CD14-positive monocyte (primary cell): ENCODE measurements around the gene PTPRE. TPM values are rescaled to one million over a fixed set of nuclear protein-coding genes. Genes with fewer than 3 reads are reported as not detected.

Experiments
- DNase-seq, 3 donors: peaks; one replicate each; pipeline ENCODE4 v3.0.0-alpha.2; 2011 to 2022
- H2AFZ ChIP-seq: 2 replicates; pipeline ENCODE4 v1.6.0; 2012; ENCODE audit warnings: mild to moderate bottlenecking, low read depth, low read length, inconsistent platforms; ENCODE audit not compliant: insufficient read depth, poor library complexity, severe bottlenecking
- H3K27ac ChIP-seq, 2 donors: 1 replicate in 1 of 2; 2 replicates in 1 of 2; pipeline ENCODE4 v1.5.1; 2012 to 2013; ENCODE audit warnings: low read length in 2 of 2, control low read depth in 1 of 2, inconsistent platforms in 1 of 2, low read depth in 1 of 2, mild to moderate bottlenecking in 1 of 2
- H3K27me3 ChIP-seq, 2 donors: one replicate each; pipeline versions ENCODE4 v1.6.0 to v1.6.1; 2011 to 2013; ENCODE audit warnings: low read length in 2 of 2; ENCODE audit not compliant: control insufficient read depth in 2 of 2, insufficient read depth in 2 of 2
- H3K36me3 ChIP-seq, 2 donors: replicated peaks in 1 of 2; 1 replicate in 1 of 2; 2 replicates in 1 of 2; pipeline versions ENCODE4 v1.5.1 to v1.6.1; 2012 to 2013; ENCODE audit warnings: low read length in 2 of 2, control low read depth in 1 of 2, inconsistent platforms in 1 of 2, mild to moderate bottlenecking in 1 of 2; ENCODE audit not compliant: insufficient read depth in 2 of 2, control insufficient read depth in 1 of 2
- H3K4me1 ChIP-seq, 2 donors: 1 replicate in 1 of 2; 2 replicates in 1 of 2; pipeline versions ENCODE4 v1.5.1 to v1.6.1; 2012 to 2013; ENCODE audit warnings: low read length in 2 of 2, control low read depth in 1 of 2, inconsistent platforms in 1 of 2, mild to moderate bottlenecking in 1 of 2, moderate library complexity in 1 of 2; ENCODE audit not compliant: insufficient read depth in 2 of 2, control insufficient read depth in 1 of 2
- H3K4me2 ChIP-seq: replicated peaks from 2 replicates; pipeline ENCODE3; 2012; ENCODE audit warnings: low read length, moderate library complexity, mild to moderate bottlenecking; ENCODE audit not compliant: poor library complexity, severe bottlenecking; ENCODE audit errors: extremely low read depth
- H3K4me3 ChIP-seq, 3 experiments: fragments of 200-600 bp in 1 of 3; sonication (generic) in 1 of 3; replicated peaks in 1 of 3; 1 replicate in 2 of 3; 2 replicates in 1 of 3; pipeline ENCODE4 v1.5.1; 2011 to 2013; ENCODE audit warnings: low read length in 3 of 3, mild to moderate bottlenecking in 3 of 3, control low read depth in 2 of 3, low read depth in 2 of 3, inconsistent platforms in 1 of 3, moderate library complexity in 1 of 3
- H3K79me2 ChIP-seq: 2 replicates; pipeline ENCODE4 v1.6.0; 2012; ENCODE audit warnings: mild to moderate bottlenecking, control low read depth, inconsistent platforms, low read length, moderate library complexity; ENCODE audit not compliant: insufficient read depth
- H3K9ac ChIP-seq: 2 replicates; pipeline ENCODE4 v1.6.0; 2017; ENCODE audit warnings: low read length, mild to moderate bottlenecking; ENCODE audit not compliant: insufficient read depth, poor library complexity, severe bottlenecking
- H3K9me3 ChIP-seq, 2 donors: replicated peaks in 1 of 2; 1 replicate in 1 of 2; 2 replicates in 1 of 2; pipeline versions ENCODE4 v1.5.1 to v1.6.1; 2012 to 2013; ENCODE audit warnings: low read length in 2 of 2, control low read depth in 1 of 2; ENCODE audit not compliant: control insufficient read depth in 1 of 2, insufficient read depth in 1 of 2
- H4K20me1 ChIP-seq: 2 replicates; pipeline ENCODE4 v1.6.0; 2012; ENCODE audit warnings: mild to moderate bottlenecking, low read length, control low read depth, moderate library complexity; ENCODE audit not compliant: insufficient read depth
- H3K27ac Mint-ChIP-seq, 7 donors: one replicate each; pipeline ENCODE4 v1.8.0; 2020; ENCODE audit warnings: mild to moderate bottlenecking in 7 of 7, mixed read lengths in 7 of 7, moderate library complexity in 6 of 7, inconsistent platforms in 2 of 7
- H3K27me3 Mint-ChIP-seq, 3 donors: one replicate each; pipeline ENCODE4 v1.8.0; 2021 to 2022; ENCODE audit warnings: low read depth in 3 of 3, mild to moderate bottlenecking in 3 of 3, mixed read lengths in 3 of 3, moderate library complexity in 3 of 3, inconsistent platforms in 1 of 3
- H3K36me3 Mint-ChIP-seq, 2 donors: one replicate each; pipeline ENCODE4 v1.8.0; 2020; ENCODE audit warnings: mixed read lengths in 2 of 2, inconsistent platforms in 1 of 2, mild to moderate bottlenecking in 1 of 2
- H3K4me1 Mint-ChIP-seq: one replicate; pipeline ENCODE4 v1.8.0; 2020; ENCODE audit warnings: mild to moderate bottlenecking, mixed read lengths
- H3K4me3 Mint-ChIP-seq, 2 donors: one replicate each; pipeline ENCODE4 v1.8.0; 2020; ENCODE audit warnings: mild to moderate bottlenecking in 2 of 2, mixed read lengths in 2 of 2, moderate library complexity in 1 of 2
- H3K9me3 Mint-ChIP-seq, 7 donors: one replicate each; pipeline ENCODE4 v1.8.0; 2020 to 2022; ENCODE audit warnings: mixed read lengths in 7 of 7, mild to moderate bottlenecking in 6 of 7, moderate library complexity in 6 of 7, inconsistent platforms in 2 of 7
- CTCF ChIP-seq: fragments of 200-600 bp; IDR thresholded peaks from one replicate; pipeline ENCODE4 v1.8.0; 2022; ENCODE audit warnings: antibody characterized with exemption, mild to moderate bottlenecking
- WGBS: methylation state at CpG from one replicate; pipeline ENCODE4 v1.1.5; 2013; ENCODE audit warnings: missing lambda C conversion rate; ENCODE audit not compliant: insufficient coverage; 5-methylcytosine and 5-hydroxymethylcytosine counted together
- intact Hi-C, 2 donors: fragments of 100-400 bp; cut with micrococcal nuclease; formaldehyde crosslinking; loops; one replicate each; pipeline versions ENCODE4 v1.15.0 to v1.15.1; 2023
- polyA plus RNA-seq, 3 donors: library from polyadenylated mRNA; depleted of rRNA in 1 of 3; unstranded in 2 of 3; stranded (reverse) in 1 of 3; fragments of 300-500 nt in 2 of 3; fragments of >200 nt in 1 of 3; fragmentation: Illumina TruSeq in 2 of 3; gene quantifications; 1 replicate in 2 of 3; 2 replicates in 1 of 3; pipeline ENCODE4 v1.2.3, GENCODE V29; 2012 to 2021

The PTPRE gene
- polyA plus RNA-seq, 3 donors = 95.2 to 271 (median 125) TPM

- H3K36me3 Mint-ChIP-seq = no peaks in the 10 kb centered on the region
- H3K27ac Mint-ChIP-seq = peak overlapping the region in 1 of 7 donors; percentile 69
- no peak for DNase-seq
- no peak for TF ChIP-seq CTCF
- no peaks in the 10 kb centered on the region for H4K20me1 ChIP-seq
- no peaks in the 10 kb centered on the region for H3K36me3 ChIP-seq
- H3K79me2 ChIP-seq = no peaks in the 10 kb centered on the region
- no peaks in the 10 kb centered on the region for H3K27me3 ChIP-seq
- no peak overlapping the region for H3K4me3 Mint-ChIP-seq
- no peaks in the 10 kb centered on the region for H3K9me3 ChIP-seq
- H3K4me2 ChIP-seq = no peak overlapping the region
- H2AFZ ChIP-seq = no peak overlapping the region
- no peak overlapping the region for H3K4me3 ChIP-seq
- 92% methylated on average over 4 of the region's 11 CpGs for WGBS
- no peak overlapping the region for H3K27ac ChIP-seq
- H3K4me1 ChIP-seq = peaks cover 38 to 39% of the 10 kb centered on the region in 2 donors
- H3K9me3 Mint-ChIP-seq = peaks cover 0 to 5% (median 2%) of the 10 kb centered on the region in 7 donors
- no peak overlapping the region for H3K9ac ChIP-seq
- intact Hi-C loops = no loop called here
- peaks cover 62% of the 10 kb centered on the region for H3K4me1 Mint-ChIP-seq
- peaks cover 1 to 5% (median 3%) of the 10 kb centered on the region in 3 donors for H3K27me3 Mint-ChIP-seq
Observed at GRCh38 chr10:127874671-127875448, 32.0 kb upstream of the PTPRE start.

GRCh38 chr10:127875449-127875765, 31.5 kb upstream of the PTPRE start:
- H3K27ac ChIP-seq = no peak overlapping the region
- H4K20me1 ChIP-seq = no peaks in the 10 kb centered on the region
- no peaks in the 10 kb centered on the region for H3K36me3 ChIP-seq
- H3K9me3 ChIP-seq = no peaks in the 10 kb centered on the region
- WGBS = 100% methylated on average over 5 of the region's 6 CpGs
- H3K36me3 Mint-ChIP-seq = no peaks in the 10 kb centered on the region
- no peak overlapping the region for H3K4me3 Mint-ChIP-seq
- intact Hi-C loops = no loop called here
- H3K4me3 ChIP-seq = no peak overlapping the region
- no peaks in the 10 kb centered on the region for H3K27me3 ChIP-seq
- H3K4me2 ChIP-seq = no peak overlapping the region
- H2AFZ ChIP-seq = no peak overlapping the region
- H3K9me3 Mint-ChIP-seq = peaks cover 0 to 2% (median 0%) of the 10 kb centered on the region in 7 donors
- H3K27ac Mint-ChIP-seq = no peak overlapping the region
- H3K9ac ChIP-seq = no peak overlapping the region
- TF ChIP-seq CTCF = no peak
- DNase-seq = no peak
- H3K4me1 ChIP-seq = peaks cover 43 to 44% of the 10 kb centered on the region in 2 donors
- no peaks in the 10 kb centered on the region for H3K79me2 ChIP-seq
- peaks cover 1 to 5% (median 3%) of the 10 kb centered on the region in 3 donors for H3K27me3 Mint-ChIP-seq
- peaks cover 67% of the 10 kb centered on the region for H3K4me1 Mint-ChIP-seq
